GM21528 (cell line): ENCODE data around the gene PLA2G1B.
"Not testable (repeated sequence)": the region's sequence is repeated elsewhere in the genome, so short reads cannot be mapped to it uniquely, and the experiment has no call there.

Experiments
- ATAC-seq: cut with Tn5 transposase; IDR thresholded peaks from one replicate; pipeline ENCODE4 v1.9.1; 2021; ENCODE audit warnings: mild to moderate bottlenecking, moderate library complexity; ENCODE audit not compliant: unreplicated experiment, low FRiP score

Gene PLA2G1B

GRCh38 chr12:120359128-120359527 lies 31.5 kb upstream of the PLA2G1B start:
- ATAC-seq: no peak

DNA sequence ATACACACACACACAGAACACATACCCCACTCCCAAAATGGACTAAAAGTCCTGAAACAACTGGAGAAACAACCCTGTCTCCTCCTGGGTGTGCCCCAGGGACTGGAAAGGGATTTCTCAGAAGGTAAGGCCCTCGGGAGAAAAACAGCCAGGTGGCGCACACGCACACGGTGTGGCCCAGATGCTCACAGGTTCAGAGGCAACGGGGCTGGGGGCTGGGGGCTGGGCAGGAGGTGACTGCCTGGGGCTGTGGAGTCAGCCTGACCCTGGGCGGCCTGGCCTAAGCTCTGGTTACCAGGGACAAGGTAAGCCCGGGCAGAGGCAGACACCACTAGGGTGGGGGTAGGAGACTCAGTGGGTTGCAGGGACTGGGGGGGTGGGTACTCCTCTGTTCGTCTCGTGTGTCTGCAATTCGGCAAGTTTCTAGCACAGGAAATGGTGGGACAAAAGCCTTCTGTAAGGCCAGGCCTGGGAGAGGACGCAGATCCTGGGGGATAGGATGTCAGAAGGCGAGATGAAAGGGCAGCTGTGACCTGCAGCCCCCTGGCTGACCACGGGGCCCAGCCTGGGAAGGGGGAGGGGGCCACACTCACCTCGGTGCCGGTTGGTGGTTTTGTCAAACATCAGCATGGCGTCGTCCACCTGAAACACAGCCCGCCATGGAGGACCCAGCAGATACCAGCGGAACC lies 31.0 kb upstream of the PLA2G1B start:
- ATAC-seq: no peak

GRCh38 chr12:120357104-120357503 lies 29.5 kb upstream of the PLA2G1B start:
- no peak for ATAC-seq

DNA sequence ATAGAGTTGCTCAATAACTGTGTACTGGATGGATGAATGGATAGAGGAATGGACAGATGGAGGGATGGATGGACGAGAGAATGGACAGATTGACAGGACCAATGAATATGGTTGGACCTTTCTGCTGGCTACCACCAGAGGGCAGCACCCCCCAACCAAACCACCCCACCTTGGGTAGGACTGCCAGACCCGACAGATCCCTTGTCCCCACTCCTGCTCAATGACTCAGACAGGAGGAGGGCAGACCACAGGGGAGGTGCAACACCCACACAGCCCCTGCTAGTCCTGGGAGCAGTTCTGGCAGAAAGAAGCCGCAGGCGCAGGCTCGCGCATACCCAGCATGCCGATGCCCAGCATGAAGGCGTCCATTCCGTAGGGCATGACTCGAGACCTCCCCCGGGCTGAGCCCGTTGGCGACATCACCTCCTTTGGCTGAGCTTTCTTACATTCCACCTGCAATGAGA lies 29.0 kb upstream of the PLA2G1B start:
- no peak for ATAC-seq

GRCh38 chr12:120353556-120354317 lies 26.2 kb upstream of the PLA2G1B start:
- ATAC-seq: no peak

GRCh38 chr12:120353136-120353535 lies 25.6 kb upstream of the PLA2G1B start:
- no peak for ATAC-seq

GRCh38 chr12:120352117-120352516 lies 24.5 kb upstream of the PLA2G1B start:
- no peak for ATAC-seq

DNA sequence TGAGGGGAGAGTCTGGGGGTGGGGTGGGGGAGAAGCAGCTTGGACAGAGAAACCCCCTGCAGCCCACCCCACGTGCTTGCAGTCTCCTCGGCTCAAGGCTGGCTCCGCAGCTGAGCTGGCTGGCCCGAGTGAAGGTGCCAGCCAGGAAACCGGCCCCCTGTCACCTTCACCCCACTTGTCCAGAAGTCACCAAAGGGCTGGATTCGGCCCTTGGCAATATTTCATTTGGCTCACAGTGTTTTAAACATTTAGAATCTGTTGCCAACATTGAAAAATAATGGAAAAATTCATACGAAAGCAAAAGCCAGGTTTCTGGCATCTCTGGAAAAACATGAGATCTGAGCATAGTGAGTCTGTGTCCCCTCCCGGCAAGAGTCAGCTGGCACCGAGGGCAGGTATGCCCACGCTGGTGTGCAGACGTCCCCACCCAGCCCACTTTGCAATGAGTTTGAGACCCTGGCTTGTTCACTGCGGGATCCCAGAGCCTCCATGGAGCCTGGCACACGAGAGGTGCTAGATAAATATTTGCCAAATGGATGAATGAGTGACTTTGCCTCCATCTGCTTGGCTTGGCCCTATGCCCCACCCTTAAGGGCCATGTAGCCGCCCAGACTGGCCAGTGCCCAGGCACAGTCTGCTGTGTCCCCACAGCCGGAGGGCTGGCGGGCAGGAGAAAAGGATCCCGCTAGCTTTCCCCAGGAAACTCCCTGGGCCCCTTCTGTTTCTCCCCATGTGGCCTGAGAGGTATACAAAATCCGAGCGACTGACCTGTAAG lies 23.2 kb upstream of the PLA2G1B start:
- no peak for ATAC-seq

DNA sequence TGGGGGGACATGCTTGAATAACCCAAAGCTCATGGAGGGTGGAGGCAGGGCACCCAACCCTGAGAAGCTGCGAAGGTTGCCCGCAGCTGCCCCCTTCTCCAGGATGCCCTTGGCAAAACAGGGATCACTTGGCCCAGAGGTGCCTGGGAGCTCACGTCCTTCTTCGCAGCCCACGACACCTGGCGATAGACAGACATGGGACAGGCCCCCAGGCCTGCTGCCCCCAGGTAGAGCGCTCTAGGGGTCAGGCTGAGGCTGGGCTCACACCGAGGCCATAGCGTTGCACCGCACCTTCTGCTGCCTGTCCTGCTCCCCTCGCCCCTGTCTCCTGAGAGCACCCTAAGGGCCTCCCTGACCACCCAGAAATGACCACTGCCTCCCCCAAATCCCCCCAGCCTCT lies 20.2 kb upstream of the PLA2G1B start:
- ATAC-seq: no peak

GRCh38 chr12:120346681-120347080 lies 19.1 kb upstream of the PLA2G1B start:
- no peak for ATAC-seq

DNA sequence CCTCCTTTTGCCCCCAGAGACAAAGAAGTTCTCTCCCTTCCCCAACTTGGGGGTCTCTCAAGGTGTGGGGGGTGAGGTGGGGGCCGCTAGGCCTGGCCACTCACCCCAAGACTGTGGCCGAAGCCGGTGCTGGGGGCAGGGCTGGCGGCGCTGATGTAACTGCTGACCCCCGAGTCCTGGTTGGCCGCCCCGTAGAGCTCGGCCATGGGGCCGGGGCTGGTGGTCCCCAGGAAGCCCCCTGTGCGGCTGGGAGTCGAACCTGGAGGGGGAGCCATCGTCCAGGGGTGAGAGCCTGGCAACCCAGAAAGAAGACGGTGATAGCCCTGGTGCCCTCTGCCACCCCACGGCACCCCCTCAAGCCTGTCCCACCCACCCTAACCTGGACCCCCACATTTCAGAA lies 18.5 kb upstream of the PLA2G1B start:
- no peak for ATAC-seq

DNA sequence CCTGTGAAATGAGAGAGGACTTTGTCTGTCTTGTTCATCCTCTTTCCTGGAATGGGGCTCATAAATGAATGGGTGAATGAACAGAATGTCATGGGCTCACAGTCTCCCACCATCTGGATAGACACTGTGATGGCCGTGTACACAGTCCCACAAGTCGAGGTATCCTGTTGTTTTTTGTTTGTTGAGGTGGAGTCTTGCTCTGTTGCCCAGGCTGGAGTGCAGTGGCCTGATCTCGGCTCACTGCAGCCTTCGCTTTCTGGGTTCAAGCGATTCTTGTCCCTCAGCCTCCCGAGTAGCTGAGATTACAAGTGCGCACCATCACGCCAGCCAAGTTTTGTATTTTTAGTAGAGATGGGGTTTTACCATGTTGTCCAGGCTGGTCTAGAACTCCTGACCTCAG lies 16.1 kb upstream of the PLA2G1B start:
- no peak for ATAC-seq

GRCh38 chr12:120343039-120343537 lies 15.5 kb upstream of the PLA2G1B start:
- ATAC-seq: no peak

DNA sequence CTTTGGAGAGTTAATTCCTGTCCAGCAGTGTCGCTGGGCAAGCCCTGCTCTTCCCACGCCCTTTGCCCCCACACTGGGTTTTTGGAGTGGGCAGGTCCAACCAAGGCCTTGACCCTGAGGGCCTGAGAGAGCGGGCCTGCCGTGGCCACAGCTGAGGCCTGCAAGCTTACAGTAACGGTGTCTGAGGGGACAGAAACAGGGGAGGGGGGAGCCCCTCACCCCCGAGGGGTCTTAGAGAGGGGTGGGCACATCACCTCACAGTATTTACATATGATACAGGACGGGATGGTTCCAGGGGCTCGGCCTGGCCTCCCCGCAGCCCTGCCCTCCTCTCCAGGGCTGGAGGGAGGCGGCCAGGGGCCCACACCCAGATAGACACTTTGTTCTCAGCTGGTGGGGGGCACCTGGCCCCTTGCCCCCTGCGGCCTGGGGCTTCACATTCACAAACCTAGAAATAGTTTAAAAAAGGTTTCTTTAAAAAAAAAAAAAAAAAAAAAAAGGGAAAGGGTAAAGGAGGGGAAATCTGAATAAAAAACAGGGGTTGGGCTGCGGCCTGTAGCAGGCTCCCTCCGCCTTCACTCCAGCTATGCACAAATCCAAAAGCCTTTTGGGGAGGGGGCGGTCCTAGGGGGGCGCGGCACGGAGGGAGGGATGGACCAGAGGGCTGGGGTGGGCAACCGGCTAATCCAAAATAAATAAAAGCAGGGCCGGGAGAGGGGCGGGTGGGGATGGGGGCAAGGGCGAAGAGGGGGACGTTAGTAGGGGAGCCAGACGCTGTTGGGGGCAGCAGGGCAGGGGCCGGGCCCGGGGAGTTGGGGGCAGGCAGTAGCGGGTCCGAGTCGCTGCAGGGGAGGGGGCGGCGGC lies 14.8 kb upstream of the PLA2G1B start:
- no peak for ATAC-seq

DNA sequence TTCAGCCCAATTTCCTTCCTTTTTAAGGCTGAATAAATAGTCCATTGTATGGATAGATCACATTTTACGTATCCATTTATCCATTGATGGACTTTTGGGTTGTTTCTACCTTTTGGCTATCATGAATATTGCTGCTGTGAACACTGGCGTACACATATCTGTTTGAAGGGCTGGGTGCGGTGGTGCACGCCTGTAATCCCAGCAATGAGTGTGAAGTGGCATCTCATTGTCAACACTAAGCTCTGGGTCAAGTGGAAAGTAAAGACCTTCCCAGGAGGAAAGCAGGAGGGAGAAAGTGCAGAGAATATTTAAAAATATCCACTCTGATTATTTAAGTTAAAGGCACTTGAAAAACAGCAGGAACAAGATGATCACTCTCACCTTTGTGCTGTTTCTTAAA lies 11.7 kb upstream of the PLA2G1B start:
- ATAC-seq: no peak

- no peak for ATAC-seq
Measured at GRCh38 chr12:120337730-120338129, 10.2 kb upstream of the PLA2G1B start.

- ATAC-seq: not testable (repeated sequence)
Measured at GRCh38 chr12:120336392-120336791, 8.8 kb upstream of the PLA2G1B start.

GRCh38 chr12:120335447-120335846 lies 7.9 kb upstream of the PLA2G1B start:
- not testable (repeated sequence) for ATAC-seq

GRCh38 chr12:120332523-120332922 lies 4.9 kb upstream of the PLA2G1B start:
- no peak for ATAC-seq

- ATAC-seq: no peak
Measured at GRCh38 chr12:120332041-120332440, 4.5 kb upstream of the PLA2G1B start.
